ENCODE measurements around the gene TRAPPC14. TPM values are rescaled to one million over a fixed set of nuclear protein-coding genes. Genes with fewer than 3 reads are reported as not detected.
"Not testable (repeated sequence)": the region's sequence is repeated elsewhere in the genome, so short reads cannot be mapped to it uniquely, and the experiment has no call there.

Gene TRAPPC14
- polyA plus RNA-seq, 4 donors, result 14.4 to 32.2 (median 19.1) TPM

- DNase-seq (ENCODE audit: low read depth in 4 of 4, low spot score in 3 of 4), result no peak
Observed at GRCh38 chr7:100155553-100156317, 2.8 kb downstream of the TRAPPC14 start.

DNA sequence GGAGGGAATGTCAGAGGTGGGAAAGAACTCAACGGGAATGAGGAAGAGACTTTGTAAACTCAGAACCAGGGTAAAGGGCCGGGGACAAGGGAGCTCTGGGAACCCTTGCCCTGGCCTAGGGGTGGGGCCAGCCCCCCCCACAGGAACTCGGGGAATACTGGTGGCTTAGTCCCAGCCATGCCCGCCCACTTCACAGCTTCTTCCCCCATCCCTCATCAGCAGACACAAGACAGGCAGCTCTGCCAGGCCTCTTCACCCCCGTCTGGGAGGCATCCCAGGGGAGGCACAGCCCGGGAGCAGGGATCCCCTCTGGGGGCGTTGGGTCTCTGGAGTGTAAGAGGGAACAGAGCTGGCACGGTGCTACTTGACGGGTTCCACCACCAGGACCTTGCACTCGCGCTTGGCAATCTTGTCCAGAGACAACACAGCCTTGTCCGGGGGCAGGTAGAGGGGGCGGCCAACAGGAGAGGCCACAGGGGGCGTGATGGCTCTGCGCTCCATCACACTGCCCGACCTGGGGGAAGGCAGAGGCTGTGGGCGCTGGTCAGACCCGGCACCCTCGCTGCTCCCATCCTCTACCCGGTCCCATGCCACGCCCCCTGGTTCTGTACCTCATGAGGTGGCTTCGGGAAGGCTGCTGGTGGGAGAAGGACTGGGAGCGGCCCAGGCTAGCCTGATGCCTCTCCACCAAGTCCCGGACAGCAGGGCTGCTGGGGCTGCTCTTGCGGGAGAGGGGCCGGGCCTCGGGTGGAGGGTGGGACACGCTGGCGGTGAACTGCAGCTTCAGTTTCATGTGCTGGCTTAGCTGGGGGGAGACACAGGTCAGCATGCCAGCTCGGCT is 3.7 kb downstream of the TRAPPC14 start:
- no peak for DNase-seq (ENCODE audit: low read depth in 4 of 4, low spot score in 3 of 4)

- DNase-seq (ENCODE audit: low read depth in 4 of 4, low spot score in 3 of 4), result no peak
Observed at GRCh38 chr7:100153708-100154535, 4.6 kb downstream of the TRAPPC14 start.

DNA sequence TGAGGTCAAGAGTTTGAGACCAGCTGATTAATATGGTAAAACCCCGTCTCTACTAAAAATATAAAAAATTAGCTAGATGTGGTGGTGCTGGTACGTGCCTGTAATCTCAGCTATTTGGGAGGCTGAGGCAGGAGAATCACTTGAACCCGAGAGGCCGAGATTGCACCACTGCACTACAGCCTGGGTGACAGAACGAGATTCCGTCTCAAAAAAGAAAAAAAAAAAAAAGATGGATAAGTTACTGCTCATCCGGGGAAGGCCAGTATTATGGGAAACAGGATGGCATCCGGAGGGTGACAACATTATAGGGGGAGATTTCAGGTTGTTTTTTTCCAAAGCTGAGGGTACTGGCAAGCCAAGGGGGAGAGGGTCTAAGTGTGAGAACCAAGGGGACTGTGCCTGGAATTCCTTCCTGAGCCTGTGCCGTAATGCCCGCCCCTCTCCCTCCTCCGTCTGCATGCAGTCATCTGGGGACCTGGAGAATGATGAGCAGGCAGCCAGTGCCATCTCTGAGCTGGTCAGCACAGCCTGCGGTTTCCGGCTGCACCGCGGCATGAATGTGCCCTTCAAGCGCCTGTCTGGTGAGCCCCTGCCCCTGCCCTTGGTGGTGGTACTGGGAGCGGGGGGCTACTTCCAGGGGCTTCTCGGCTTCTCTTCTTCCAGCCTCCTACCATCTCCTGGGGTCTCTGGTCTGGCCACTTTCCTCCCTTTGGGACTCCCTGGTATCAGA is 5.4 kb downstream of the TRAPPC14 start:
- DNase-seq (ENCODE audit: low read depth in 4 of 4, low spot score in 3 of 4), result no peak

DNA sequence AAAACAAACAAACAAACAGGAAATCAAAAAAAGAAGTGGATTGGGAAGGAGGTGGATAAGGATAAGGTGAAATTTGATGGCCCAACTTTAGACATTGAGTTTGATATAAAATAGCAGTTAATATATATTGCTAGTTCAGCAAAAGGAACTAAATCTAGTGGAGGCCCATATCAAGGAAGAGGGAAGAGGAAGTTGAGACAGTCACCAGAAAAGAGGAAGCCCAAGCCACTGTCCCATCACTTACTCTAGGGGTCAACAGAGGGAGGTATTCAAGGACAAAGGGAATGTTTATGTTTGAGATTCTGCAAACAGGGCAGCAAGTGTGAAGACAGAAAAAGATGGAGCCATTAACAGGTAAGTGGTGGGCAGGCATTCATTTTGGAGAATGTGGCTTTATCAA is 6.1 kb downstream of the TRAPPC14 start:
- DNase-seq (ENCODE audit: low read depth in 4 of 4, low spot score in 3 of 4), result no peak

- peak; percentile 94 to 98 (median 95) for DNase-seq (ENCODE audit: low read depth in 4 of 4, low spot score in 3 of 4)
Observed at GRCh38 chr7:100148559-100149328, 9.8 kb downstream of the TRAPPC14 start, which contains the start of gene LAMTOR4. Gene LAMTOR4, plus strand, starts transcription at chr7:100148918. Its CDS starts 55 bp downstream, at chr7:100148973.

DNA sequence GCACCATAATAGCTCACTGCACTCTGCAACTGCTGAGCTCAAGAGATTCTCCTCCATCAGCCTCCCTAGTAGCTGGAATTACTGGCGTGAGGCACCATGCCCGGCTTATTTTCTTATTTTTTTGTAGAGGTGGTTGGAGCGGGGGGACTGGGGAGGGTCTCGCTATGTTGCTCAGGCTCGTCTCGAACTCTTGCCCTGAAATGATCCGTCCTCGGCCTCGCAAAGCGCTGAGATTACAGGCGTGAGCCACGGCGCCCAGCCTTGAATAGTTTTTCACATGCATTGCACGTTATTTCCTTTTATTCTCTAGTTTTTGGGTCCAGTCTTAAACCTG is 10.3 kb downstream of the TRAPPC14 start:
- no peak for DNase-seq (ENCODE audit: low read depth in 4 of 4, low spot score in 3 of 4)

- DNase-seq (ENCODE audit: low read depth in 4 of 4, low spot score in 3 of 4), result no peak
Observed at GRCh38 chr7:100147278-100147677, 11.2 kb downstream of the TRAPPC14 start.

- not testable (repeated sequence) for DNase-seq (ENCODE audit: low read depth in 4 of 4, low spot score in 3 of 4)
Observed at GRCh38 chr7:100146350-100146749, 12.2 kb downstream of the TRAPPC14 start.

DNA sequence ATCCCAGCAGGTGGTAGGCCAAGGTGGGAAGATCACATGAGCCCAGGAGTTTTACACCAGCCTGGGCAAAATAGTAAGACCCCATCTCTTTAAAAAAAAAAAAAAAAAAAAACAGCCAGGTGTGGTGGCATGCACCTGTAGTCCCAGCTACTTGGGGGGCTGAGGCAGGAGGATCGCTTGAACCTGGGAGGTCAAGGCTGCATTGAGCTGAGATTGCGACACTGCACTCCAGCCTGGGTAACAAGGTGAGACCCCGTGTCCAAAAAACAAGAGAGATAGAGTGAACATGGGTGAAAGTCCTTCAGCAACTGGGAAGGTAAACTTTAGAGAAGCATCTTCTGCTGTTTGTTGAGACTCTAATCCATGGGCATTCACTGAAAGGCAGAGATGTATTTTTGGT is 16.1 kb downstream of the TRAPPC14 start:
- DNase-seq (ENCODE audit: low read depth in 4 of 4, low spot score in 3 of 4), result no peak

DNA sequence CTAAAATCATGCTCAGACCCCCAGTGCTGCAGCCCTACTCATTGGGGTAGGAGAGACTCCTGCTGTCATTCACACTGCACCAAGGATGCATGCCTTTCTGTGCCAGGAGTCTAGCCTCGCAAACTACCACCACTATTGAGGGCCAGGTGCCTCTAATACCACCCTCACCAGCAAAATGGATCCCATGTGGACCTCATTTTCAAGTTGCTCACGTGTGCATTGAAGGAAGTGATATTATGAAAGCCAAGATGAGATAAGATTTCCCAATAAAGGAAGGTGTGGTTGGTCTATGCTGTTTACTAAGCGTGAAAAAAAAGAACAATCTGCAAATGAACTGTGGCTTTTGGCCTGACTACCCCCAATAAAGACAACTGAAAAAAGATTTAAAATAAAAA is 17.0 kb downstream of the TRAPPC14 start:
- no peak for DNase-seq (ENCODE audit: low read depth in 4 of 4, low spot score in 3 of 4)

- DNase-seq (ENCODE audit: low read depth in 4 of 4, low spot score in 3 of 4), result no peak
Observed at GRCh38 chr7:100137851-100138760, 20.4 kb downstream of the TRAPPC14 start.

GRCh38 chr7:100132697-100133151 is 25.8 kb downstream of the TRAPPC14 start:
- no peak for DNase-seq (ENCODE audit: low read depth in 4 of 4, low spot score in 3 of 4)

- no peak for DNase-seq (ENCODE audit: low read depth in 4 of 4, low spot score in 3 of 4)
Observed at GRCh38 chr7:100132126-100132525, 26.4 kb downstream of the TRAPPC14 start.

- DNase-seq (ENCODE audit: low read depth in 4 of 4, low spot score in 3 of 4), result no peak
Observed at GRCh38 chr7:100130608-100131453, 27.7 kb downstream of the TRAPPC14 start.

DNA sequence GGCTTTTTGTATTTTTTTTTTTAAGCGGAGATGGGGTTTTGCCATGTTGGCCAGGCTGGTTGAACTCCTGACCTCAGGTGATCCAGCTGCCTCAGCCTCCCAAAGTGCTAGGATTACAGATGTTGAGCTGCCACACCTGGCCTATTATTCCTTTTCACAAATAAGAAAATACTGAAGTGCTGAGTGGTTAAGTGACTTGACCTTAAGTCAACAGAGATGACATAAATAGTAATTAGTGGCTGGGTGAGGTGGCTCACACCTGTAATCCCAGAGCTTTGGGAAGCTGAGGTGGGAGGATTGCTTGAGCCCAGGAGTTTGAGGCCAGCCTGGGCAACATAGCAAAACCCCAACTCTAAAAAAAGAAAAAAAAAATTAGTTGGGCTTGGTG is 28.3 kb downstream of the TRAPPC14 start:
- DNase-seq (ENCODE audit: low read depth in 4 of 4, low spot score in 3 of 4), result not testable (repeated sequence)

GRCh38 chr7:100128637-100128963 is 29.9 kb downstream of the TRAPPC14 start:
- no peak for DNase-seq (ENCODE audit: low read depth in 4 of 4, low spot score in 3 of 4)

Measured in left renal pelvis (tissue), 4 donors.